Measurements from ENCODE around the gene PGM1.

The PGM1 gene

GRCh38 chr1:63671514-63671913, 78.3 kb downstream of the PGM1 start:
- Mint-ChIP-seq H3K36me3 (ENCODE audit: low read depth) (no peaks in the 10 kb centered on the region), H3K27me3 (no peaks in the 10 kb centered on the region), H3K27ac (no peak overlapping the region), H3K4me1 (ENCODE audit: low read depth) (no peaks in the 10 kb centered on the region), H3K9me3 (no peaks in the 10 kb centered on the region), H3K4me3 (no peak overlapping the region)
- intact Hi-C loops (cut with micrococcal nuclease), result no loop called here

GRCh38 chr1:63674238-63674864, 81.1 kb downstream of the PGM1 start:
- Mint-ChIP-seq H3K27ac (no peak overlapping the region), H3K36me3 (ENCODE audit: low read depth) (no peaks in the 10 kb centered on the region), H3K4me1 (ENCODE audit: low read depth) (no peaks in the 10 kb centered on the region), H3K9me3 (no peaks in the 10 kb centered on the region), H3K4me3 (no peak overlapping the region), H3K27me3 (no peaks in the 10 kb centered on the region)
- intact Hi-C loops (cut with micrococcal nuclease), result no loop called here

- H3K9me3 Mint-ChIP-seq, result no peaks in the 10 kb centered on the region
- no peak overlapping the region for H3K27ac Mint-ChIP-seq
- intact Hi-C loops (cut with micrococcal nuclease), result no loop called here
- H3K4me1 Mint-ChIP-seq (ENCODE audit: low read depth), result no peaks in the 10 kb centered on the region
- H3K27me3 Mint-ChIP-seq, result no peaks in the 10 kb centered on the region
- H3K36me3 Mint-ChIP-seq (ENCODE audit: low read depth), result no peaks in the 10 kb centered on the region
- H3K4me3 Mint-ChIP-seq, result no peak overlapping the region
Observed at GRCh38 chr1:63674865-63675419, 81.7 kb downstream of the PGM1 start.

- H3K4me1 Mint-ChIP-seq (ENCODE audit: low read depth), result no peaks in the 10 kb centered on the region
- H3K27me3 Mint-ChIP-seq, result no peaks in the 10 kb centered on the region
- no peaks in the 10 kb centered on the region for H3K9me3 Mint-ChIP-seq
- no peak overlapping the region for H3K4me3 Mint-ChIP-seq
- H3K27ac Mint-ChIP-seq, result no peak overlapping the region
- intact Hi-C loops (cut with micrococcal nuclease), result no loop called here
- no peaks in the 10 kb centered on the region for H3K36me3 Mint-ChIP-seq (ENCODE audit: low read depth)
Observed at GRCh38 chr1:63675420-63675931, 82.3 kb downstream of the PGM1 start.

- peaks cover 2% of the 10 kb centered on the region for H3K27me3 Mint-ChIP-seq
- H3K4me1 Mint-ChIP-seq (ENCODE audit: low read depth), result no peaks in the 10 kb centered on the region
- no peaks in the 10 kb centered on the region for H3K36me3 Mint-ChIP-seq (ENCODE audit: low read depth)
- H3K27ac Mint-ChIP-seq, result no peak overlapping the region
- no peaks in the 10 kb centered on the region for H3K9me3 Mint-ChIP-seq
- no peak overlapping the region for H3K4me3 Mint-ChIP-seq
- intact Hi-C loops (cut with micrococcal nuclease), result no loop called here
Observed at GRCh38 chr1:63677497-63677896, 84.3 kb downstream of the PGM1 start.

GRCh38 chr1:63678200-63678599, 85.0 kb downstream of the PGM1 start:
- Mint-ChIP-seq H3K4me1 (ENCODE audit: low read depth) (no peaks in the 10 kb centered on the region), H3K27me3 (peaks cover 2% of the 10 kb centered on the region), H3K36me3 (ENCODE audit: low read depth) (no peaks in the 10 kb centered on the region), H3K4me3 (no peak overlapping the region), H3K27ac (no peak overlapping the region), H3K9me3 (no peaks in the 10 kb centered on the region)
- intact Hi-C loops (cut with micrococcal nuclease), result no loop called here

- Mint-ChIP-seq H3K9me3 (no peaks in the 10 kb centered on the region), H3K27me3 (peaks cover 2% of the 10 kb centered on the region), H3K36me3 (ENCODE audit: low read depth) (no peaks in the 10 kb centered on the region), H3K4me1 (ENCODE audit: low read depth) (no peaks in the 10 kb centered on the region), H3K4me3 (no peak overlapping the region), H3K27ac (no peak overlapping the region)
- intact Hi-C loops (cut with micrococcal nuclease), result no loop called here
Observed at GRCh38 chr1:63679076-63679475, 85.9 kb downstream of the PGM1 start.

GRCh38 chr1:63679589-63679988, 86.4 kb downstream of the PGM1 start:
- peaks cover 2% of the 10 kb centered on the region for H3K27me3 Mint-ChIP-seq
- H3K27ac Mint-ChIP-seq, result no peak overlapping the region
- intact Hi-C loops (cut with micrococcal nuclease), result no loop called here
- H3K4me3 Mint-ChIP-seq, result no peak overlapping the region
- H3K4me1 Mint-ChIP-seq (ENCODE audit: low read depth), result no peaks in the 10 kb centered on the region
- H3K9me3 Mint-ChIP-seq, result no peaks in the 10 kb centered on the region
- no peaks in the 10 kb centered on the region for H3K36me3 Mint-ChIP-seq (ENCODE audit: low read depth)

GRCh38 chr1:63682936-63683335, 89.7 kb downstream of the PGM1 start:
- Mint-ChIP-seq H3K4me1 (ENCODE audit: low read depth) (no peaks in the 10 kb centered on the region), H3K4me3 (no peak overlapping the region), H3K27ac (no peak overlapping the region), H3K36me3 (ENCODE audit: low read depth) (no peaks in the 10 kb centered on the region), H3K27me3 (peaks cover 3% of the 10 kb centered on the region), H3K9me3 (no peaks in the 10 kb centered on the region)
- intact Hi-C loops (cut with micrococcal nuclease), result no loop called here

GRCh38 chr1:63683759-63684158, 90.5 kb downstream of the PGM1 start:
- Mint-ChIP-seq H3K9me3 (no peaks in the 10 kb centered on the region), H3K27ac (no peak overlapping the region), H3K36me3 (ENCODE audit: low read depth) (no peaks in the 10 kb centered on the region), H3K27me3 (peaks cover 3% of the 10 kb centered on the region), H3K4me1 (ENCODE audit: low read depth) (no peaks in the 10 kb centered on the region), H3K4me3 (no peak overlapping the region)
- intact Hi-C loops (cut with micrococcal nuclease), result no loop called here

- no peaks in the 10 kb centered on the region for H3K36me3 Mint-ChIP-seq (ENCODE audit: low read depth)
- H3K27me3 Mint-ChIP-seq, result peaks cover 1% of the 10 kb centered on the region
- H3K4me1 Mint-ChIP-seq (ENCODE audit: low read depth), result no peaks in the 10 kb centered on the region
- no peaks in the 10 kb centered on the region for H3K9me3 Mint-ChIP-seq
- intact Hi-C loops (cut with micrococcal nuclease), result no loop called here
- H3K27ac Mint-ChIP-seq, result no peak overlapping the region
- H3K4me3 Mint-ChIP-seq, result no peak overlapping the region
Observed at GRCh38 chr1:63686696-63687095, 93.5 kb downstream of the PGM1 start.

- H3K27ac Mint-ChIP-seq, result no peak overlapping the region
- no peaks in the 10 kb centered on the region for H3K36me3 Mint-ChIP-seq (ENCODE audit: low read depth)
- H3K9me3 Mint-ChIP-seq, result no peaks in the 10 kb centered on the region
- intact Hi-C loops (cut with micrococcal nuclease), result no loop called here
- H3K4me1 Mint-ChIP-seq (ENCODE audit: low read depth), result no peaks in the 10 kb centered on the region
- H3K27me3 Mint-ChIP-seq, result peaks cover 1% of the 10 kb centered on the region
- no peak overlapping the region for H3K4me3 Mint-ChIP-seq
Observed at GRCh38 chr1:63688302-63688890, 95.2 kb downstream of the PGM1 start.

- no peaks in the 10 kb centered on the region for H3K36me3 Mint-ChIP-seq (ENCODE audit: low read depth)
- no peak overlapping the region for H3K27ac Mint-ChIP-seq
- H3K27me3 Mint-ChIP-seq, result peaks cover 1% of the 10 kb centered on the region
- no peak overlapping the region for H3K4me3 Mint-ChIP-seq
- H3K4me1 Mint-ChIP-seq (ENCODE audit: low read depth), result no peaks in the 10 kb centered on the region
- intact Hi-C loops (cut with micrococcal nuclease), result no loop called here
- no peaks in the 10 kb centered on the region for H3K9me3 Mint-ChIP-seq
Observed at GRCh38 chr1:63690966-63691700, 97.9 kb downstream of the PGM1 start.

- intact Hi-C loops (cut with micrococcal nuclease), result loop anchor here (2.0 kb wide), 2 partner anchors 445 to 553 kb away; no protein-coding TSS in a partner anchor
- no peak overlapping the region for H3K4me3 Mint-ChIP-seq
- H3K27me3 Mint-ChIP-seq, result no peaks in the 10 kb centered on the region
- no peaks in the 10 kb centered on the region for H3K36me3 Mint-ChIP-seq (ENCODE audit: low read depth)
- no peaks in the 10 kb centered on the region for H3K4me1 Mint-ChIP-seq (ENCODE audit: low read depth)
- no peak overlapping the region for H3K27ac Mint-ChIP-seq
- no peaks in the 10 kb centered on the region for H3K9me3 Mint-ChIP-seq
Observed at GRCh38 chr1:63691701-63692425, 98.7 kb downstream of the PGM1 start.
